Measurements from ENCODE around the gene NUP54.

The NUP54 gene, protein sequence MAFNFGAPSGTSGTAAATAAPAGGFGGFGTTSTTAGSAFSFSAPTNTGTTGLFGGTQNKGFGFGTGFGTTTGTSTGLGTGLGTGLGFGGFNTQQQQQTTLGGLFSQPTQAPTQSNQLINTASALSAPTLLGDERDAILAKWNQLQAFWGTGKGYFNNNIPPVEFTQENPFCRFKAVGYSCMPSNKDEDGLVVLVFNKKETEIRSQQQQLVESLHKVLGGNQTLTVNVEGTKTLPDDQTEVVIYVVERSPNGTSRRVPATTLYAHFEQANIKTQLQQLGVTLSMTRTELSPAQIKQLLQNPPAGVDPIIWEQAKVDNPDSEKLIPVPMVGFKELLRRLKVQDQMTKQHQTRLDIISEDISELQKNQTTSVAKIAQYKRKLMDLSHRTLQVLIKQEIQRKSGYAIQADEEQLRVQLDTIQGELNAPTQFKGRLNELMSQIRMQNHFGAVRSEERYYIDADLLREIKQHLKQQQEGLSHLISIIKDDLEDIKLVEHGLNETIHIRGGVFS

GRCh38 chr4:76148142-76148865 is at the start of gene NUP54:
NUP54 (minus strand) TSS chr4:76148397; CDS start chr4:76148374, 23 bp downstream.
- Histone ChIP-seq H3K27me3 (ENCODE audit: control insufficient read depth in 1 of 2, insufficient read depth in 2 of 2, low read length in 2 of 2) (no peaks in the 10 kb centered on the region), H3K36me3 (ENCODE audit: control insufficient read depth in 2 of 2, insufficient read depth in 2 of 2, low read length in 2 of 2) (no peaks in the 10 kb centered on the region), H3K9ac (ENCODE audit: low read length in 2 of 2) (peak within 1 kb of the TSS; percentile 91 to 99), H3K4me3 (ENCODE audit: low read length in 2 of 2) (peak within 1 kb of the TSS; percentile 96 to 100), H3K27ac (ENCODE audit: low read length) (peak within 1 kb of the TSS; percentile 82), H3K9me3 (ENCODE audit: control insufficient read depth in 2 of 2, low read length in 2 of 2) (no peaks in the 10 kb centered on the region), H3K4me1 (ENCODE audit: control insufficient read depth, insufficient read depth, low read length) (no peaks in the 10 kb centered on the region)

- Histone ChIP-seq H3K27ac (ENCODE audit: low read length) (peak overlapping the region; percentile 80), H3K27me3 (ENCODE audit: control insufficient read depth in 1 of 2, insufficient read depth in 2 of 2, low read length in 2 of 2) (no peaks in the 10 kb centered on the region), H3K9ac (ENCODE audit: low read length in 2 of 2) (peak overlapping the region in 1 of 2 donors; percentile 12), H3K36me3 (ENCODE audit: control insufficient read depth in 2 of 2, insufficient read depth in 2 of 2, low read length in 2 of 2) (peaks cover 14 to 23% of the 10 kb centered on the region in 2 donors), H3K9me3 (ENCODE audit: control insufficient read depth in 2 of 2, low read length in 2 of 2) (no peaks in the 10 kb centered on the region), H3K4me3 (ENCODE audit: low read length in 2 of 2) (peak overlapping the region in 1 of 2 donors; percentile 22), H3K4me1 (ENCODE audit: control insufficient read depth, insufficient read depth, low read length) (peaks cover 40% of the 10 kb centered on the region)
Observed at GRCh38 chr4:76197031-76197743, 49.0 kb upstream of the NUP54 start.

GRCh38 chr4:76196376-76196775 is 48.2 kb upstream of the NUP54 start:
- Histone ChIP-seq H3K9me3 (ENCODE audit: control insufficient read depth in 2 of 2, low read length in 2 of 2) (no peaks in the 10 kb centered on the region), H3K36me3 (ENCODE audit: control insufficient read depth in 2 of 2, insufficient read depth in 2 of 2, low read length in 2 of 2) (peaks cover 18 to 23% of the 10 kb centered on the region in 2 donors), H3K27me3 (ENCODE audit: control insufficient read depth in 1 of 2, insufficient read depth in 2 of 2, low read length in 2 of 2) (no peaks in the 10 kb centered on the region), H3K9ac (ENCODE audit: low read length in 2 of 2) (no peak overlapping the region), H3K4me3 (ENCODE audit: low read length in 2 of 2) (no peak overlapping the region), H3K4me1 (ENCODE audit: control insufficient read depth, insufficient read depth, low read length) (peaks cover 40% of the 10 kb centered on the region), H3K27ac (ENCODE audit: low read length) (no peak overlapping the region)

GRCh38 chr4:76195326-76195725 is 47.1 kb upstream of the NUP54 start:
- H3K27ac ChIP-seq (ENCODE audit: low read length): no peak overlapping the region
- H3K27me3 ChIP-seq (ENCODE audit: control insufficient read depth in 1 of 2, insufficient read depth in 2 of 2, low read length in 2 of 2): no peaks in the 10 kb centered on the region
- H3K36me3 ChIP-seq (ENCODE audit: control insufficient read depth in 2 of 2, insufficient read depth in 2 of 2, low read length in 2 of 2): peaks cover 22 to 23% of the 10 kb centered on the region in 2 donors
- peaks cover 32% of the 10 kb centered on the region for H3K4me1 ChIP-seq (ENCODE audit: control insufficient read depth, insufficient read depth, low read length)
- H3K9me3 ChIP-seq (ENCODE audit: control insufficient read depth in 2 of 2, low read length in 2 of 2): no peaks in the 10 kb centered on the region
- H3K4me3 ChIP-seq (ENCODE audit: low read length in 2 of 2): no peak overlapping the region
- H3K9ac ChIP-seq (ENCODE audit: low read length in 2 of 2): no peak overlapping the region

DNA sequence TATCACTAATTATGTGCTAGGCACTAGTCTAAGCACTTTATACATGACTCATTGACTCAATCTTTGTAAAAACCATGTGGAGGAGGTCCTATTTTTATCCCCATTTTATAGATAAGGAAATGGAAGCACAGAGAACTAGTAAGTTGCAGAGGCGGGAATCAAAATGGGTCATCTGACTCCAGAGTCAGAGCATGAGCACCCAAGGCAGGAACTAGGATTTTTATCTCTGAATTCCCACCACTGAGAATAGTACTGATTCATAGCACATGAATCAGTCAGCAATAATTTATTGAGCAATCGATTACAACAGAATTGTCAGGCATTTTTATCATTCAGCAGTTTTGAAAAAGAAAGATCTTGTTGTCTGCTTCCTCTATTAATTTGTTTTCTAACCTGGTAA is 46.1 kb upstream of the NUP54 start:
- no peak overlapping the region for H3K4me3 ChIP-seq (ENCODE audit: low read length in 2 of 2)
- peaks cover 22 to 26% of the 10 kb centered on the region in 2 donors for H3K36me3 ChIP-seq (ENCODE audit: control insufficient read depth in 2 of 2, insufficient read depth in 2 of 2, low read length in 2 of 2)
- H3K27me3 ChIP-seq (ENCODE audit: control insufficient read depth in 1 of 2, insufficient read depth in 2 of 2, low read length in 2 of 2): no peaks in the 10 kb centered on the region
- H3K9me3 ChIP-seq (ENCODE audit: control insufficient read depth in 2 of 2, low read length in 2 of 2): no peaks in the 10 kb centered on the region
- no peak overlapping the region for H3K27ac ChIP-seq (ENCODE audit: low read length)
- H3K9ac ChIP-seq (ENCODE audit: low read length in 2 of 2): no peak overlapping the region
- peaks cover 26% of the 10 kb centered on the region for H3K4me1 ChIP-seq (ENCODE audit: control insufficient read depth, insufficient read depth, low read length)

GRCh38 chr4:76192236-76192635 is 44.0 kb upstream of the NUP54 start:
- Histone ChIP-seq H3K4me3 (ENCODE audit: low read length in 2 of 2) (no peak overlapping the region), H3K4me1 (ENCODE audit: control insufficient read depth, insufficient read depth, low read length) (peaks cover 14% of the 10 kb centered on the region), H3K27me3 (ENCODE audit: control insufficient read depth in 1 of 2, insufficient read depth in 2 of 2, low read length in 2 of 2) (no peaks in the 10 kb centered on the region), H3K9ac (ENCODE audit: low read length in 2 of 2) (no peak overlapping the region), H3K27ac (ENCODE audit: low read length) (no peak overlapping the region), H3K36me3 (ENCODE audit: control insufficient read depth in 2 of 2, insufficient read depth in 2 of 2, low read length in 2 of 2) (peaks cover 24 to 25% of the 10 kb centered on the region in 2 donors), H3K9me3 (ENCODE audit: control insufficient read depth in 2 of 2, low read length in 2 of 2) (no peaks in the 10 kb centered on the region)

DNA sequence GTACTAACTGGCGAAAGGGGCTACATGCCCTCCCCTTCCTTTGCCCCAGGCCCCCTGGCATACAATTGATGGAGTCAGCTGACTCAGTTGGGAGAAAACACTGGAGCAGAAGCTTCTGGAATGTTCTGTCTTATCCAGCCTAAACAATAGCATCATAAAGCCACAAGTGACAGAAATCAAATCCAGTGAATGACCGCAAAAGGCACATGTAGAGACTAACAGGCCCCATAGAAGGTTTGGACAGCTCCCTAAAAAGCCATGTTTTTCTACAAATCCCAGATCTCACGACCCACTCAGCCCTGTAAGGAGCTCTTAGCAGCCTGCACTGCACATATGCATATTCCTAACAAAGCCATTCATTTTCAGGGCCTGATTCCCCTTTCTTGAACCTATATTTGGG is 40.4 kb upstream of the NUP54 start:
- Histone ChIP-seq H3K9ac (ENCODE audit: low read length in 2 of 2) (no peak overlapping the region), H3K4me1 (ENCODE audit: control insufficient read depth, insufficient read depth, low read length) (peaks cover 8% of the 10 kb centered on the region), H3K4me3 (ENCODE audit: low read length in 2 of 2) (no peak overlapping the region), H3K27ac (ENCODE audit: low read length) (no peak overlapping the region), H3K36me3 (ENCODE audit: control insufficient read depth in 2 of 2, insufficient read depth in 2 of 2, low read length in 2 of 2) (peaks cover 16 to 29% of the 10 kb centered on the region in 2 donors), H3K27me3 (ENCODE audit: control insufficient read depth in 1 of 2, insufficient read depth in 2 of 2, low read length in 2 of 2) (no peaks in the 10 kb centered on the region), H3K9me3 (ENCODE audit: control insufficient read depth in 2 of 2, low read length in 2 of 2) (no peaks in the 10 kb centered on the region)

DNA sequence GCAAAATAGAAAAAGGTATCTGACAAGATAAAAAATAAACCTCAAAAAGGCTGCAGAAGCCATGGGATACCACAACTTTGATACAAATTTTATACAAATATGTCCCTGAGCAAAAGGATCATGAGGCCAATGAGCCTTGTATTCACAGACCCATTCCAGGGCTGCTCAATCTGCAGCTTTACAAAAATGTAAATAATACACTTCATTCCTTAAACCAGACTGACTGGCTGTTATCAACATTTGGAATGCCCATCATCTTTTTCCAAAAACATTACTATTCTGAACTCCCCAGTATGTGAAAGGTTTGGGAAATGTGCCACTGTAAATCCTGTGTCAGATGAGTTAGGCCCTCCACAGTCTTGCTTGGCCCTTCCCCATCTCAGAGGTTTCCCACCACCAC is 40.0 kb upstream of the NUP54 start:
- Histone ChIP-seq H3K9me3 (ENCODE audit: control insufficient read depth in 2 of 2, low read length in 2 of 2) (no peaks in the 10 kb centered on the region), H3K4me1 (ENCODE audit: control insufficient read depth, insufficient read depth, low read length) (peaks cover 8% of the 10 kb centered on the region), H3K9ac (ENCODE audit: low read length in 2 of 2) (no peak overlapping the region), H3K36me3 (ENCODE audit: control insufficient read depth in 2 of 2, insufficient read depth in 2 of 2, low read length in 2 of 2) (peaks cover 14 to 25% of the 10 kb centered on the region in 2 donors), H3K27ac (ENCODE audit: low read length) (no peak overlapping the region), H3K4me3 (ENCODE audit: low read length in 2 of 2) (no peak overlapping the region), H3K27me3 (ENCODE audit: control insufficient read depth in 1 of 2, insufficient read depth in 2 of 2, low read length in 2 of 2) (no peaks in the 10 kb centered on the region)

DNA sequence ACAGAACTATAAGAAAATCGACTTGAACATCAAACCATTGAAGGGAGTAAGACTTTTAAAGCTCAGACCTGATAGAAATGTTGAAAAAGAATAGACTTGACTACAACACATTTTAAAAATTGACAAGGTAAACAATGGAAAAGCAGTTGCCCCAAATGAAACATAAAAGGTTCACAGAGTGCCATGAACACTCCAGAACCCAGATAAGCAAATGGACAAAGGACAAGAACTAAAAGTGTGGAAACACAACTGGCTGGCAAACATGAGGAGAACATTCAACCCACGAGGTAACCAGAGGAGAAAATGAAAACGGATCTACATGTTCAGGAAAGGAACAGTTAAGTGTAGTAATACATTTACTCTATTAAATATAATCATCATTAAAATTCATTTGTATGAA is 39.0 kb upstream of the NUP54 start:
- peaks cover 9 to 17% of the 10 kb centered on the region in 2 donors for H3K36me3 ChIP-seq (ENCODE audit: control insufficient read depth in 2 of 2, insufficient read depth in 2 of 2, low read length in 2 of 2)
- no peak overlapping the region for H3K27ac ChIP-seq (ENCODE audit: low read length)
- no peaks in the 10 kb centered on the region for H3K9me3 ChIP-seq (ENCODE audit: control insufficient read depth in 2 of 2, low read length in 2 of 2)

DNA sequence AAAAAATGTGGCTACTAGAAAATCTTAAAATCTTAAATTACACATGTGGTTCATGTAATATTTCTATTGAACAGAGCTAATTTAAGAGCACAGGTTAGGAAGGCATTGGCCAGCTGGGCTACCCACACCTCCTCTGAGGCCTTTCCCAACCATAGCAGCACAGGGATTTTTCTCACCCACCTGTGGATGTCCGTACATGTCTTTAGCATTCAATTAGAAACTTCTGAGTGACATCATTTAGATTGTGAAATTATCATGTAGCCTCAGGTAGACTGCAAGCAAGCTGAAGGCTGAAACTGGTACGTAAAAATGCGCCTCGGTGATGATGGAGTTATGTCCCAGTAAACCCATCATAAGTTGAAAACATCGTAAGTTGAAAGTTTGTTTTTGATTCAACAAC is 34.3 kb upstream of the NUP54 start:
- peaks cover 9% of the 10 kb centered on the region for H3K4me1 ChIP-seq (ENCODE audit: control insufficient read depth, insufficient read depth, low read length)
- H3K9me3 ChIP-seq (ENCODE audit: control insufficient read depth in 2 of 2, low read length in 2 of 2): no peaks in the 10 kb centered on the region
- no peak overlapping the region for H3K4me3 ChIP-seq (ENCODE audit: low read length in 2 of 2)
- no peak overlapping the region for H3K27ac ChIP-seq (ENCODE audit: low read length)
- H3K9ac ChIP-seq (ENCODE audit: low read length in 2 of 2): no peak overlapping the region
- H3K27me3 ChIP-seq (ENCODE audit: control insufficient read depth in 1 of 2, insufficient read depth in 2 of 2, low read length in 2 of 2): no peaks in the 10 kb centered on the region
- peaks cover 7 to 14% of the 10 kb centered on the region in 2 donors for H3K36me3 ChIP-seq (ENCODE audit: control insufficient read depth in 2 of 2, insufficient read depth in 2 of 2, low read length in 2 of 2)

More for the DNA sequence above, 39.0 kb upstream of the NUP54 start:
- Histone ChIP-seq H3K4me1 (ENCODE audit: control insufficient read depth, insufficient read depth, low read length) (peaks cover 8% of the 10 kb centered on the region), H3K4me3 (ENCODE audit: low read length in 2 of 2) (no peak overlapping the region), H3K9ac (ENCODE audit: low read length in 2 of 2) (no peak overlapping the region), H3K27me3 (ENCODE audit: control insufficient read depth in 1 of 2, insufficient read depth in 2 of 2, low read length in 2 of 2) (no peaks in the 10 kb centered on the region)

Measured in stomach smooth muscle (tissue), 2 donors.